CD4-positive, alpha-beta T cell (primary cell): ENCODE data around the gene EEF1E1. TPM values are rescaled to one million over a fixed set of nuclear protein-coding genes. Genes with fewer than 3 reads are reported as not detected.

Experiments
- ATAC-seq: fragments of 200-7000 bp; cut with Tn5 transposase; one replicate; pipeline ENCODE4 v1.10.0; 2022; ENCODE audit warnings: mild to moderate bottlenecking; ENCODE audit not compliant: poor library complexity
- CTCF ChIA-PET: fragments of 350-600 bp; sonication (Branson Sonifier 250); formaldehyde crosslinking; loops from one replicate; lab custom pipeline; 2021; ENCODE audit warnings: antibody characterized with exemption, inconsistent platforms; lab: Charles Lee
- POLR2A ChIA-PET: fragments of 350-600 bp; sonication (Branson Sonifier 250); formaldehyde crosslinking; loops from one replicate; lab custom pipeline; 2021; ENCODE audit warnings: antibody characterized with exemption, inconsistent platforms; lab: Charles Lee
- DNase-seq, 14 experiments: peaks; one replicate each; pipeline ENCODE4 v3.0.0-alpha.2; 2013 to 2020; ENCODE audit warnings: mixed read lengths in 2 of 14
- H3K27ac ChIP-seq, 2 donors: one replicate each; pipeline versions ENCODE4 v1.5.1 to v1.7.0; 2013; ENCODE audit warnings: low read length in 2 of 2, low read depth in 1 of 2, mild to moderate bottlenecking in 1 of 2
- H3K27me3 ChIP-seq, 2 experiments: 1 replicate in 1 of 2; 2 replicates in 1 of 2; pipeline versions ENCODE4 v1.6.1 to v1.7.0; 2013; ENCODE audit warnings: low read length in 2 of 2, control low read depth in 1 of 2, mild to moderate bottlenecking in 1 of 2, moderate library complexity in 1 of 2; ENCODE audit not compliant: insufficient read depth in 2 of 2, control insufficient read depth in 1 of 2
- H3K36me3 ChIP-seq: one replicate; pipeline ENCODE4 v1.6.1; 2013; ENCODE audit warnings: low read length, control low read depth; ENCODE audit not compliant: insufficient read depth
- H3K4me1 ChIP-seq: one replicate; pipeline ENCODE4 v1.6.1; 2013; ENCODE audit warnings: low read length, control low read depth; ENCODE audit not compliant: insufficient read depth
- H3K4me3 ChIP-seq: one replicate; pipeline ENCODE4 v1.5.1; 2013; ENCODE audit warnings: mild to moderate bottlenecking, low read length, moderate library complexity
- H3K9me3 ChIP-seq, 2 experiments: 1 replicate in 1 of 2; 2 replicates in 1 of 2; pipeline versions ENCODE4 v1.6.1 to v1.7.0; 2013; ENCODE audit warnings: low read length in 2 of 2, mild to moderate bottlenecking in 2 of 2, control low read depth in 1 of 2, moderate library complexity in 1 of 2; ENCODE audit not compliant: control insufficient read depth in 1 of 2, insufficient read depth in 1 of 2
- H3K27ac Mint-ChIP-seq: one replicate; pipeline ENCODE4 v1.8.0; 2020; ENCODE audit warnings: mixed read lengths
- H3K27me3 Mint-ChIP-seq: one replicate; pipeline ENCODE4 v1.8.0; 2021; ENCODE audit warnings: mixed read lengths
- H3K36me3 Mint-ChIP-seq: one replicate; pipeline ENCODE4 v1.8.0; 2021; ENCODE audit warnings: low read depth, mixed read lengths
- H3K4me1 Mint-ChIP-seq: one replicate; pipeline ENCODE4 v1.8.0; 2021; ENCODE audit warnings: low read depth, mixed read lengths
- H3K4me3 Mint-ChIP-seq: one replicate; pipeline ENCODE4 v1.8.0; 2020; ENCODE audit warnings: mild to moderate bottlenecking, mixed read lengths
- H3K9me3 Mint-ChIP-seq: one replicate; pipeline ENCODE4 v1.8.0; 2020; ENCODE audit warnings: mixed read lengths
- CTCF ChIP-seq: fragments of 200-600 bp; IDR thresholded peaks from one replicate; pipeline ENCODE4 v1.8.0; 2022; ENCODE audit warnings: antibody characterized with exemption, mild to moderate bottlenecking
- intact Hi-C, 2 experiments: fragments of 100-400 bp; cut with DNase I in 1 of 2; cut with micrococcal nuclease in 1 of 2; formaldehyde crosslinking; loops; one replicate each; pipeline versions ENCODE4 v1.15.1 to v1.9.0; 2023 to 2025; cut with DNase I, micrococcal nuclease
- total RNA-seq, 174 experiments: library from RNA in 2 of 174; stranded (reverse) in 2 of 174; gene quantifications; one replicate each; pipeline ENCODE4 v1.2.3 and lab custom pipeline; 2021 to 2026

The EEF1E1 gene
- total RNA-seq, 2 experiments from 2014 or later: 11.2 to 14.7 TPM

- Mint-ChIP-seq H3K27ac (no peak overlapping the region), H3K9me3 (peaks cover under 1% of the 10 kb centered on the region), H3K4me3 (no peak overlapping the region), H3K27me3 (no peaks in the 10 kb centered on the region), H3K4me1 (peaks cover 4% of the 10 kb centered on the region), H3K36me3 (peaks cover 80% of the 10 kb centered on the region)
- DNase-seq (no peak), ATAC-seq (no peak)
- H3K27ac ChIP-seq: no peak overlapping the region
- ChIA-PET CTCF (no interaction called here), POLR2A (interaction anchor here (1.3 kb wide), 1 partner anchor 18 kb away, joined by 4 read pairs; the partner anchor contains the start of gene EEF1E1)
- no peak for TF ChIP-seq CTCF
- intact Hi-C loops: no loop called here
- H3K36me3 ChIP-seq: peaks cover 37% of the 10 kb centered on the region
- no peaks in the 10 kb centered on the region for H3K9me3 ChIP-seq
- H3K4me3 ChIP-seq: no peak overlapping the region
- no peaks in the 10 kb centered on the region for H3K27me3 ChIP-seq
- no peaks in the 10 kb centered on the region for H3K4me1 ChIP-seq
Observed at GRCh38 chr6:8084586-8084985, 17.8 kb downstream of the EEF1E1 start.

- intact Hi-C loops: no loop called here
- H3K36me3 ChIP-seq: peaks cover 28% of the 10 kb centered on the region
- no peaks in the 10 kb centered on the region for H3K4me1 ChIP-seq
- Mint-ChIP-seq H3K27me3 (no peaks in the 10 kb centered on the region), H3K27ac (no peak overlapping the region), H3K36me3 (peaks cover 72% of the 10 kb centered on the region), H3K9me3 (no peaks in the 10 kb centered on the region), H3K4me3 (no peak overlapping the region), H3K4me1 (peaks cover 4% of the 10 kb centered on the region)
- H3K9me3 ChIP-seq: no peaks in the 10 kb centered on the region
- H3K4me3 ChIP-seq: no peak overlapping the region
- DNase-seq (no peak), ATAC-seq (no peak)
- no peak for TF ChIP-seq CTCF
- H3K27ac ChIP-seq: no peak overlapping the region
- H3K27me3 ChIP-seq: no peaks in the 10 kb centered on the region
- ChIA-PET CTCF (no interaction called here), POLR2A (no interaction called here)
Observed at GRCh38 chr6:8082954-8083858, 19.1 kb downstream of the EEF1E1 start.

GRCh38 chr6:8082572-8082953 lies 19.8 kb downstream of the EEF1E1 start:
- Mint-ChIP-seq H3K4me3 (no peak overlapping the region), H3K27ac (no peak overlapping the region), H3K4me1 (peaks cover 5% of the 10 kb centered on the region), H3K27me3 (no peaks in the 10 kb centered on the region), H3K9me3 (no peaks in the 10 kb centered on the region), H3K36me3 (peaks cover 68% of the 10 kb centered on the region)
- DNase-seq: no peak
- H3K36me3 ChIP-seq: peaks cover 24% of the 10 kb centered on the region
- no peaks in the 10 kb centered on the region for H3K4me1 ChIP-seq
- intact Hi-C loops: no loop called here
- H3K4me3 ChIP-seq: no peak overlapping the region
- H3K9me3 ChIP-seq: no peaks in the 10 kb centered on the region
- no peaks in the 10 kb centered on the region for H3K27me3 ChIP-seq
- CTCF ChIA-PET: no interaction called here
- no peak for ATAC-seq
- POLR2A ChIA-PET: no interaction called here
- TF ChIP-seq CTCF: no peak
- H3K27ac ChIP-seq: no peak overlapping the region
